ENCODE data around the gene SLC6A15.
A peak's percentile ranks its signal among the peaks of the same experiment; 100 is the strongest.

SLC6A15 gene

DNA sequence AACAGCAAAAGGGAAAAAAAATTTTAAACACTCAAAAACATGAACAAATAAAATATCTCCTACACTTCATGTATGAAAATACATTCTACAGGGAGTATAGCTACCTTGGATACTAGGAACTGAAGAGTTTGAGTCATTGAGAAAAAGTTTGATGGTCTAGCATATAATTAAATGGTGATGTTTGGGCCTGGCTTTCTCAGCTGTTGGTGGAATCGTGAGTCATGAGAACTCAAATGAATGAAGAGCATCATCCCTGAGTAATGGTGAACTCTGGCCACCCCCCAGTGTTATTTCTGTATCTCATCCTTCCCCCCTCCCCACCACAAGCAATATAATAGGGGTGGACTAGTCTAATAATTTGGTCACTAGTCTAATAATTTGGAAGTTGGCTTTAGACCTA is 6.7 kb upstream of the SLC6A15 start:
- Histone ChIP-seq H3K27me3 (ENCODE audit: insufficient read depth, low read depth, severe bottlenecking) (no peaks in the 10 kb centered on the region), H3K9me3 (ENCODE audit: severe bottlenecking) (no peaks in the 10 kb centered on the region), H3K36me3 (no peaks in the 10 kb centered on the region), H3K27ac (no peak overlapping the region), H3K4me3 (ENCODE audit: low read depth, low read length) (no peak overlapping the region)
- TF ChIP-seq, protein P1, sequence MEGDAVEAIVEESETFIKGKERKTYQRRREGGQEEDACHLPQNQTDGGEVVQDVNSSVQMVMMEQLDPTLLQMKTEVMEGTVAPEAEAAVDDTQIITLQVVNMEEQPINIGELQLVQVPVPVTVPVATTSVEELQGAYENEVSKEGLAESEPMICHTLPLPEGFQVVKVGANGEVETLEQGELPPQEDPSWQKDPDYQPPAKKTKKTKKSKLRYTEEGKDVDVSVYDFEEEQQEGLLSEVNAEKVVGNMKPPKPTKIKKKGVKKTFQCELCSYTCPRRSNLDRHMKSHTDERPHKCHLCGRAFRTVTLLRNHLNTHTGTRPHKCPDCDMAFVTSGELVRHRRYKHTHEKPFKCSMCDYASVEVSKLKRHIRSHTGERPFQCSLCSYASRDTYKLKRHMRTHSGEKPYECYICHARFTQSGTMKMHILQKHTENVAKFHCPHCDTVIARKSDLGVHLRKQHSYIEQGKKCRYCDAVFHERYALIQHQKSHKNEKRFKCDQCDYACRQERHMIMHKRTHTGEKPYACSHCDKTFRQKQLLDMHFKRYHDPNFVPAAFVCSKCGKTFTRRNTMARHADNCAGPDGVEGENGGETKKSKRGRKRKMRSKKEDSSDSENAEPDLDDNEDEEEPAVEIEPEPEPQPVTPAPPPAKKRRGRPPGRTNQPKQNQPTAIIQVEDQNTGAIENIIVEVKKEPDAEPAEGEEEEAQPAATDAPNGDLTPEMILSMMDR (IDR thresholded peaks at IDR 0.05; ENCODE audit: low read depth, low read length), result no peak
- DNase-seq, result no peak

DNA sequence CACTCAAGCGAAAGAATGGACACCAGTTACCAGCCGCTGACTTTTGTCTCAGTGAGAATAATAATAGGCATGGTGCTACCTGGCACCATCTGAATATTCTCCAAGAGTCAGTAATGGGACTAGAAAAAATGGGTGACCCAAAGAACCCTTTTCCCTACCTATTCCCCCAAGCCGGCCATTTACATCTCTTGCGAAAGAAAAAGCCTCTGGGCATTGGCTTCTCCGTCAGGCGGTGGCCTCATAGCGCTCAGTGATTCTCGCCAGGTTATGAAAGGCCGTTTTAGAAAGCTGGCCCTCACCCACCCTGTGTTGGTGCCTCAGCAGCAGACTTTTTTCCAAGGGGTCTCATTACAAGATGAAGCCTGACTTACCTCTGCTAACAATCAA is 523 bp upstream of the SLC6A15 start:
- H3K4me3 ChIP-seq (ENCODE audit: low read depth, low read length), result peak overlapping the region; percentile 73
- no peaks in the 10 kb centered on the region for H3K9me3 ChIP-seq (ENCODE audit: severe bottlenecking)
- peak overlapping the region; percentile 59 for H3K27ac ChIP-seq
- H3K27me3 ChIP-seq (ENCODE audit: insufficient read depth, low read depth, severe bottlenecking), result no peaks in the 10 kb centered on the region
- TF ChIP-seq, protein P1 (IDR thresholded peaks at IDR 0.05; ENCODE audit: low read depth, low read length), result no peak
- DNase-seq, result peak; percentile 40
- H3K36me3 ChIP-seq, result no peaks in the 10 kb centered on the region

DNA sequence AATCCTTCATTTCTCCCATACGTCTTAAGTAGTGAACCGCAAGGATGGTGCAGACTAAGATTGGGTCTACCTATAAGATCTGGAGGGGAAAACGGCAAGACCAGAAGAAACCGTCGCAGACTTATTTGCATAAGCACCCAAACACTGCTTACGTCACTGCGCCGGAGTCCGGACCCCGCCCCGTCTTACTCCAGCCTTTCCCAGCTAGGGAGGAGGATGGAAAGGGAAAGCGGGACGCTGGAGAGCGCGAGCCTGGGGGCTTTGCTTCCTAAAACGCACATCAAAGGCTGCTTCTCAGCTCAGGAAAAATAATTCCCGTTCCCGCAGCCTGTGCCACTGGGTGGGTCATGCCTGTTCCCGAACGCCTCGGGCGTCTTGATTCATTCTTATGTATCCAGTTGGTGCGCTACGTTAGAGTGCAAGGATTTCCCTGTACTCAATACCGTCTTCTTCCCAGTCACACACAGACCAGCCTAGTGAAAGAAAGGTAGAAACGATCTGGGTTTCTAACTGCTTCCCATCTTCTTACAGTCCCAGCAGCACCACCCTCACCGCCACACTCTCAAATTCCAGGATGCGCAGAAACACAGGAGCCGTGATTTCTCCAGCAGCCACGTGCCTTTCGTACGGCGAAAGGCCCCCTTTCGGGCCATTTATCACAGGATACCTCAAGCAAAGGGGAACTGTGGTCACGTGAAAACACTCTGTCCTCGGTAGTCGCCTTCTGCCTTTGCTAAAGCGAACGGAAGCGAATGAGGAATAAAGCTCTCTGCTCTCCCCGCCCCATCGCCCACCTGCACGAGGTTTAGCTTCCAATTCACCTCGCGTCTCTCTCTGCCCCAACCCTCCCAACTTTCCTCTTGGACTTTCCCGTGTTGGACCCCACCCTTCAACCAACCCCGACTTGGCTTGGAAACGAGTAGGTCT is 1.1 kb downstream of the SLC6A15 start:
- peak; percentile 90 for DNase-seq
- peak overlapping the region; percentile 73 for H3K4me3 ChIP-seq (ENCODE audit: low read depth, low read length)
- H3K9me3 ChIP-seq (ENCODE audit: severe bottlenecking), result no peaks in the 10 kb centered on the region
- H3K27ac ChIP-seq, result peak overlapping the region; percentile 83
- H3K27me3 ChIP-seq (ENCODE audit: insufficient read depth, low read depth, severe bottlenecking), result no peaks in the 10 kb centered on the region
- no peaks in the 10 kb centered on the region for H3K36me3 ChIP-seq
- TF ChIP-seq, protein P1 (IDR thresholded peaks at IDR 0.05; ENCODE audit: low read depth, low read length), result no peak

DNA sequence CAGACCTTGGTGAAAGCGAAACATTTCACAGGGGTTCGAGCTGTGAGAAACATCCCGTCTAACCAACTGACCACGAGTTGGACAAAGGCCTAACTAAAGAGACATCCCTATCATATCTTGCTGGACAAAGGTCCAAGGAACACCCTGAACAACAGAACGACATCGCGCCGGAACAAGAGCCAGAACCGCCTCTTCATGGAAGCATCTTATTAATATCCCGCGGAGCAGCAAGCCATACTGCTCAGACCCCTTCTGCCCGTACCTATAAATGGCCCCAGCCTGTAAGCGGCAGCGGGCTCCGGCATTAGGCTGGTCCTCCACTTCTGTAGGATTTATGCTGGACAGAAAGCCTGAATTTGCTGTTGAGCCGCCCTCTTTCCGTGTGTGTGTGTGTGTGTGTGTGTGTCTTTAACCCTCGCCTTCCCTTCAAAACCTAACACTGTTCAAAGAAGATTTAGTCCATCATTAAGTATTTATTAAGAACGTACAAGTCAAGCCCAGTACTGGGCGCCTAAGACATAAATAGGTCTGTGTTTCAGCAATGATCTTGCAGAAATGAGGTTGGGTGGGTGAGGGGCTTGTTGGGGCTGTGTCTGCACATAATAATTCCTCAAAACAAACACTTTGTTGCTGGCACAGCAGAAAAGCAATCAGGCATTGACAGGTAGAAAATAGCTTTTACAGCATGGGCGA is 1.9 kb downstream of the SLC6A15 start:
- H3K4me3 ChIP-seq (ENCODE audit: low read depth, low read length), result peak overlapping the region; percentile 73
- TF ChIP-seq, protein P1 (IDR thresholded peaks at IDR 0.05; ENCODE audit: low read depth, low read length), result no peak
- no peaks in the 10 kb centered on the region for H3K27me3 ChIP-seq (ENCODE audit: insufficient read depth, low read depth, severe bottlenecking)
- peak overlapping the region; percentile 83 for H3K27ac ChIP-seq
- H3K9me3 ChIP-seq (ENCODE audit: severe bottlenecking), result no peaks in the 10 kb centered on the region
- DNase-seq, result peak; percentile 62
- H3K36me3 ChIP-seq, result no peaks in the 10 kb centered on the region

DNA sequence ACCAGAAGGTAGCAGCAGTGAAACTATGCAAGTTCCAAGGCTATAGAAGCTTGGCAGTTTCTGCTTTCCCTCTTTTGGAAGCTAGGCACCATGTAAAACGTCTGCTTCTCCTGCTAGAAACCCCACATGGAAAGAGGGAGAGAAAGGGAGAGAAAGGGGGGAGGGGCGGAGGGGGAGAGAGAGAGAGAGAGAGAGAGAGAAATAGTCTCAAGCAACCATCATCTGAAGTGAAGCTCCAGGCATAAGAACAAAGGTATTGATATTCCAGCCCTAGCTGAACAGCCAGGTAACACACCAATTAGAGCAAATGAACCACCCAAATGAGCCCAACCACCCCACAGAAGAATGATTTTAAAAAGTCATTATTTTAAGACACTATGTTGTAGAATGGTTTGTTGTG is 8.5 kb downstream of the SLC6A15 start:
- H3K36me3 ChIP-seq, result no peaks in the 10 kb centered on the region
- TF ChIP-seq, protein P1 (IDR thresholded peaks at IDR 0.05; ENCODE audit: low read depth, low read length), result no peak
- H3K4me3 ChIP-seq (ENCODE audit: low read depth, low read length), result no peak overlapping the region
- no peak for DNase-seq
- H3K27ac ChIP-seq, result no peak overlapping the region
- no peaks in the 10 kb centered on the region for H3K9me3 ChIP-seq (ENCODE audit: severe bottlenecking)
- no peaks in the 10 kb centered on the region for H3K27me3 ChIP-seq (ENCODE audit: insufficient read depth, low read depth, severe bottlenecking)
